ENCODE results near the gene DNMBP. TPM values are rescaled to one million over a fixed set of nuclear protein-coding genes. Genes with fewer than 3 reads are reported as not detected.

DNMBP gene
- total and polyA plus RNA-seq, 2 of the 8 experiments (the other 6 are each of a cell fraction or from before 2014, with no cell fraction given), result 19.1 to 26.4 TPM

DNA sequence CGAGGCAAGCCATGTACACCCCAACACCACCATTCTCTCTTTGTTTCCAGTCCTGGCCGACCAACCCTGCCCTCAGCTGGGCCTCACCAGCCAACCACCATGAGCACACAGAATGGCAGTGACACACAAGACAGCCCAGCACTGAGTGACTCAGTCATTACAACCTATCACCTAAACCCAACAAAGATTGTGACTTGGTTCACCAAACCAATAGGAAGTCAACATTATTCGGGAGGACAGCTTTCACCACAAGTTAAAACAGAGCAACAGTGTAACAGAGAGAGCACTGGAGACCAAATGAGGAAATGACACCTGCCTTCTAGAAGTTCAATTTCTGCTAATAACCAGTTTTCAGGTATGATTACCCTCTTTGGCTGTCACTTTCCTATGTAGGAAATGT is 72.1 kb downstream of the DNMBP start:
- ChIA-PET POLR2A (ENCODE audit: partially characterized antibody) (no interaction called here), CTCF (ENCODE audit: partially characterized antibody) (interaction anchor here (0.6 to 1.1 kb wide), 3 partner anchors 9 to 24 kb away, joined by 3 to 4 read pairs (median 3); no protein-coding TSS in a partner anchor)
- no peak overlapping the region for H2BK20ac ChIP-seq (ENCODE audit: low read length)
- no peak overlapping the region for H3K9ac ChIP-seq (replicated peaks in 1 of 4; ENCODE audit: extremely low read depth in 1 of 4, low read depth in 3 of 4, low read length in 3 of 4)
- WGBS, 2 experiments (ENCODE audit: extremely low coverage in 1 of 2, insufficient coverage in 1 of 2, insufficient read length in 1 of 2, insufficient replicate concordance in 2 of 2, low coverage in 1 of 2, low lambda C conversion rate in 2 of 2, missing lambda C conversion rate in 1 of 2), result 91% methylated on average over 3 of the region's 3 CpGs; no CpG with 5 or more reads in 1 of the 2 experiments
- no peak overlapping the region for H2AFZ ChIP-seq (ENCODE audit: low read length)
- H3K79me2 ChIP-seq (ENCODE audit: control insufficient read depth in 1 of 2, insufficient read depth in 2 of 2, low read length in 2 of 2), result no peaks in the 10 kb centered on the region
- no peak overlapping the region for H3K4ac ChIP-seq (replicated peaks; ENCODE audit: insufficient read length, low read depth, low read length)
- H3K18ac ChIP-seq (ENCODE audit: extremely low read depth, low read length), result no peak overlapping the region
- H4K91ac ChIP-seq (replicated peaks; ENCODE audit: insufficient read length, low read length), result no peak overlapping the region
- H4K5ac ChIP-seq (ENCODE audit: insufficient read length, low read depth, low read length), result no peak overlapping the region
- no peak overlapping the region for H2BK12ac ChIP-seq (ENCODE audit: low read depth, low read length)
- H3K27ac ChIP-seq (ENCODE audit: low read depth, low read length), result no peak overlapping the region
- no peak overlapping the region for H3K56ac ChIP-seq (replicated peaks; ENCODE audit: insufficient read length, low read depth, low read length)
- H3K9me3 ChIP-seq (ENCODE audit: insufficient read depth in 2 of 2, low read depth in 1 of 2, low read length in 1 of 2), result peaks cover 5 to 10% of the 10 kb centered on the region in 2 experiments; a peak in 1 of 4 replicates
- no peaks in the 10 kb centered on the region for H3K79me1 ChIP-seq (ENCODE audit: low read depth, low read length)
- no peaks in the 10 kb centered on the region for H3K36me3 ChIP-seq (ENCODE audit: control insufficient read depth in 2 of 4, insufficient read depth in 4 of 4, low read length in 3 of 4)
- TF ChIP-seq, protein P1, sequence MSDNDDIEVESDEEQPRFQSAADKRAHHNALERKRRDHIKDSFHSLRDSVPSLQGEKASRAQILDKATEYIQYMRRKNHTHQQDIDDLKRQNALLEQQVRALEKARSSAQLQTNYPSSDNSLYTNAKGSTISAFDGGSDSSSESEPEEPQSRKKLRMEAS (IDR thresholded peaks at IDR 0.05), result no peak
- no peak for TF ChIP-seq GTF2F1 (IDR thresholded peaks at IDR 0.05; ENCODE audit: borderline replicate concordance, low read depth, low read length)
- TF ChIP-seq KDM5A (IDR thresholded peaks at IDR 0.05; ENCODE audit: low read length), result no peak
- TF ChIP-seq HDAC2 (IDR thresholded peaks at IDR 0.05; ENCODE audit: borderline replicate concordance in 1 of 2, low read depth in 2 of 2, low read length in 2 of 2), result no peak
- no peak for TF ChIP-seq CTBP2 (IDR thresholded peaks at IDR 0.05; ENCODE audit: borderline replicate concordance, insufficient read depth, insufficient read length, low read length)
- no peak for TF ChIP-seq RBBP5 (IDR thresholded peaks at IDR 0.05; ENCODE audit: borderline replicate concordance, low read depth, low read length)
- no peak for TF ChIP-seq PHF8 (conservative IDR thresholded peaks at IDR 0.05; ENCODE audit: low read depth, low read length)
- no peak for TF ChIP-seq SIX5 (IDR thresholded peaks at IDR 0.05; ENCODE audit: low read depth, low read length)
- TF ChIP-seq TBP (IDR thresholded peaks at IDR 0.05; ENCODE audit: low read depth, low read length), result no peak
- no peak for TF ChIP-seq CBX5 (IDR thresholded peaks at IDR 0.05; ENCODE audit: low read depth, low read length)
- TF ChIP-seq BRCA1 (IDR thresholded peaks at IDR 0.05; ENCODE audit: low read depth, low read length), result no peak
- TF ChIP-seq SP1 (IDR thresholded peaks at IDR 0.05; ENCODE audit: low read depth, low read length), result no peak
- no peak for TF ChIP-seq JUN (IDR thresholded peaks at IDR 0.05; ENCODE audit: low read depth, low read length)
- no peak for TF ChIP-seq GABPA (IDR thresholded peaks at IDR 0.05; ENCODE audit: borderline replicate concordance, insufficient read depth, low read length)
- FAIRE-seq (no peak), DNase-seq (ENCODE audit: low read depth in 1 of 2, low spot score in 2 of 2) (no peak)
- no peak overlapping the region for H2BK15ac ChIP-seq (ENCODE audit: low read length)
- H2AK5ac ChIP-seq (ENCODE audit: low read depth, low read length), result no peak overlapping the region
- H3K27me3 ChIP-seq (replicated peaks in 1 of 4; ENCODE audit: control insufficient read depth in 3 of 4, extremely low read depth in 1 of 4, insufficient read depth in 3 of 4, low read length in 3 of 4), result no peaks in the 10 kb centered on the region
- no peak overlapping the region for H3K4me3 ChIP-seq (ENCODE audit: extremely low read depth in 1 of 4, insufficient read depth in 2 of 4, low read depth in 3 of 4, low read length in 4 of 4)
- no peak overlapping the region for H3K4me2 ChIP-seq (ENCODE audit: insufficient read depth in 1 of 2, low read depth in 2 of 2, low read length in 2 of 2)
- no peaks in the 10 kb centered on the region for H4K20me1 ChIP-seq (replicated peaks in 1 of 2; ENCODE audit: control insufficient read depth in 1 of 2, insufficient read depth in 2 of 2, low read length in 2 of 2)
- H4K8ac ChIP-seq (ENCODE audit: extremely low read depth, insufficient read depth, low read length), result no peak overlapping the region
- no peaks in the 10 kb centered on the region for H3K23me2 ChIP-seq (ENCODE audit: low read depth, low read length)
- H3K23ac ChIP-seq (ENCODE audit: insufficient read length), result no peak overlapping the region
- peaks cover 0 to 4% (median 0%) of the 10 kb centered on the region in 4 experiments; a peak in 1 of 7 replicates for H3K4me1 ChIP-seq (replicated peaks in 1 of 4; ENCODE audit: control insufficient read depth in 3 of 4, insufficient read depth in 4 of 4, low read length in 3 of 4)
- no peak overlapping the region for H3K14ac ChIP-seq (ENCODE audit: insufficient read length)
- H2BK5ac ChIP-seq (ENCODE audit: low read depth, low read length), result no peak overlapping the region
- no peak overlapping the region for H2BK120ac ChIP-seq (replicated peaks; ENCODE audit: low read depth, low read length)

Data from H1 (cell line).